Omental fat pad (tissue), 4 donors: ENCODE data around the gene PTPRG. TPM values are rescaled to one million over a fixed set of nuclear protein-coding genes. Genes with fewer than 3 reads are reported as not detected.
A peak's percentile ranks its signal among the peaks of the same experiment; 100 is the strongest.

Experiments used
- ATAC-seq: fragments of 150-250 bp; one replicate; pipeline ENCODE4 v1.9.1; 2016; ENCODE audit warnings: mild to moderate bottlenecking, moderate library complexity; ENCODE audit not compliant: low FRiP score
- DNase-seq: peaks from one replicate; pipeline ENCODE4 v3.0.0-alpha.2; 2019; ENCODE audit warnings: low spot score
- total RNA-seq, 4 donors: library from RNA; depleted of rRNA; stranded (reverse); fragments of >200 nt; gene quantifications; one replicate each; pipeline ENCODE4 v1.1.0, GENCODE V29; 2016
- TF ChIP-seq, protein P1 (sequence below), 3 donors: fragments of 450-650 bp; IDR thresholded peaks; one replicate each; pipeline ENCODE4 v1.5.1; 2016 to 2017; ENCODE audit warnings: antibody characterized with exemption in 3 of 3, mild to moderate bottlenecking in 3 of 3, moderate library complexity in 2 of 3

Gene PTPRG
- total RNA-seq, 4 donors from 2014 or later = 90.0 to 172 (median 104) TPM

DNA sequence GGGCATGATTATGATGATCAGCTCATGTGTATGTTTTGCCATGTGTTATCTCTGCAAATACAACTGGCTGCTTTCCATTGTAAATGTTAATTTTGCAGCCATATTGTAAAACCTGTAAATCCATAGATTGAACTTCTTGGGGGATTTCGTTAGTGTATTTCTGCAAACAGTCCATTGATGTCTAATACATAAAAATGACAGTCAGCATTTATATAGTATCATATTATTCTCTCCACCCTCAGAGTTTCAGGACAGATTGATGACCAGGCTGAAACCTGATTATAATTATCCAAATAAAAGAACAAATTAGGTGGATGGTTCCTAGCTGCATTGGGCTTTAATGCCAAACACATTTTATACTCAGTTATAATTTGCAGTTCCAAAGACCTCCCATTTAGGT, 535.1 kb downstream of the PTPRG start:
- TF ChIP-seq, protein P1, sequence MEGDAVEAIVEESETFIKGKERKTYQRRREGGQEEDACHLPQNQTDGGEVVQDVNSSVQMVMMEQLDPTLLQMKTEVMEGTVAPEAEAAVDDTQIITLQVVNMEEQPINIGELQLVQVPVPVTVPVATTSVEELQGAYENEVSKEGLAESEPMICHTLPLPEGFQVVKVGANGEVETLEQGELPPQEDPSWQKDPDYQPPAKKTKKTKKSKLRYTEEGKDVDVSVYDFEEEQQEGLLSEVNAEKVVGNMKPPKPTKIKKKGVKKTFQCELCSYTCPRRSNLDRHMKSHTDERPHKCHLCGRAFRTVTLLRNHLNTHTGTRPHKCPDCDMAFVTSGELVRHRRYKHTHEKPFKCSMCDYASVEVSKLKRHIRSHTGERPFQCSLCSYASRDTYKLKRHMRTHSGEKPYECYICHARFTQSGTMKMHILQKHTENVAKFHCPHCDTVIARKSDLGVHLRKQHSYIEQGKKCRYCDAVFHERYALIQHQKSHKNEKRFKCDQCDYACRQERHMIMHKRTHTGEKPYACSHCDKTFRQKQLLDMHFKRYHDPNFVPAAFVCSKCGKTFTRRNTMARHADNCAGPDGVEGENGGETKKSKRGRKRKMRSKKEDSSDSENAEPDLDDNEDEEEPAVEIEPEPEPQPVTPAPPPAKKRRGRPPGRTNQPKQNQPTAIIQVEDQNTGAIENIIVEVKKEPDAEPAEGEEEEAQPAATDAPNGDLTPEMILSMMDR (IDR thresholded peaks at IDR 0.05) = no peak
- no peak for ATAC-seq
- no peak for DNase-seq

DNA sequence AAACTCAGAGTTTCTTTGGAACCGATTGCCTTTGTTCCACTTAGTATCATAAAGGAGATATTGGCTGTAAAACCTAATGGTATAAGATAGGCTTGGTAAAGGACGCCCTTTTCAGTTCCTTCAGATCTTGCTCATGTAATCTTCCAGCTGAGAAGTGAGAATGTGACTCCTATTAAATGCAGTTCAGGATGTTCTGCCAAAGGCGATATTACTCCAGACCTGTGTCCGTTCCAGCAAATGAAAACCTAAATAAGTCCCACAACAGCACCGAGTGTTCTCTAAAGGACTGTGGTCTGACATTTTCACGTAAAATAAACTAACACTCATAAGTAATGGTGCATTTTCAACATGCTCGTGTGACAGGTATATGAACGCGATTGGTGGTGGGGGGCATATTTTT, 535.8 kb downstream of the PTPRG start:
- TF ChIP-seq, protein P1 (IDR thresholded peaks at IDR 0.05) = no peak
- DNase-seq = no peak
- no peak for ATAC-seq

DNA sequence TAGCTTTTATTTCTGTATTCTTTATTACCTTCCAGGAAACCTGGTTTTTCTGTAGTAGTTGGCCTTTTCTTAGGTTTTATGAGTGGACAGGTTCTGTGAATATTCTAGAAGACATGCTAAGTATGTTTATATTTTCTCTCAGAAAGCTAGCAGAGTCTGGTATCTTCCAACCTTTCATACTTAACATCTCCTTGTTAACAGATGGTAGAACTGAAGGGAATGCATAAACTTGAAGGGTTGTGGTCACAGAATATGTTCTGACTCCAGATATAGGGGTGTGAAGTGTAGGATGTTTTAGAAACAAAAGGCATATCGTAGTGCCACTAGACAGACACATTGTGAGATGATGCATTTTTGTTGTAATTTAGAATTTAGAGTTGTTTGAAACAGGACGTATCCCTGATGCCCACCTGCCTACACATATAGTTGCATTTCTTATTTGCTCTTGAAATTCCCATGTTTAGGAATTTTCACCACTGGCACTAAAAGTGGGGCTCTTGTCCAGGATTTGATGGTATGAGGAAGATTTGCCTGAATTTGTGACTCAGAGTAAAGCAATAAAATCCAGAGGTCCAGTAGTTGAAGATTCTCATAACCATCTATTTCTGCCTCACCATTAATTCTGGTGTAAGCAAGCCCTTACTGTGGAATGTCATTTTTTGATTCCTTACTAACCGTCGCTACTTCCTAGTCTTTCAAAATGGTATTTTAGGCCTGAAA, 537.4 kb downstream of the PTPRG start:
- TF ChIP-seq, protein P1 (IDR thresholded peaks at IDR 0.05) = no peak
- DNase-seq (no peak), ATAC-seq (no peak)

DNA sequence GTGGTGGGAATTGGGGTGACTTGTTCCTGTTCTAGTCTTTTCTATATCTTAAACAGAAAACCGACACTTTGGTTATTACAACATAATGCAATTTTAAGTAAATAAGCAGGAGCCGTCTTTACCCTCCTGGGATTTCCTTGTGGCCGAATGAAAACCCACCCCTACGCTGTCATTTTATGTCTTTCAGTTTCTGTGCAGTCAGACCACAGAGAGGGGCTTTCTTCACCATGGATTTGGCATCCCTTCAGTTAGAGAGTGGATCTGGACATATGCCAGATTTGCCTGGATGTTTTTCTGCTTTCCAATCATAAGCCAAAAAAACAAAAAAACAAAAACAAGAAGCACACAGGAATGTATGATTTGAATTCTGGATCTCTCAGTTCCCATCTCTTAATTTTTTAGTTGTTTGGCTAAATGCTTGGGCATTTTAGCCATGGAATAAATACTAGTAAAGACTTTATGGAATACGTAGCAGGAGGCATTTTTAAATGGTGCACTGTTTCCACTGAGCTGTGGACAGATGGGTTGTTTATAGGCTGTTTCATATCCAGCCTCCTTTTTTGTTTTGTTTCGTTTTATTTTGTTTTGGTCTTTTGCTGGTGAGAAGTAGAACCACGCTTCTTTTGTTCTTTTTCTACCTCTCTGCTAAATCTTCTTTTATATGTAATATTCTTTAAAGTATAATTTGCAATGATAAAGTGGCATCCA, 539.1 kb downstream of the PTPRG start:
- TF ChIP-seq, protein P1 (IDR thresholded peaks at IDR 0.05) = no peak
- DNase-seq (no peak), ATAC-seq (no peak)

DNA sequence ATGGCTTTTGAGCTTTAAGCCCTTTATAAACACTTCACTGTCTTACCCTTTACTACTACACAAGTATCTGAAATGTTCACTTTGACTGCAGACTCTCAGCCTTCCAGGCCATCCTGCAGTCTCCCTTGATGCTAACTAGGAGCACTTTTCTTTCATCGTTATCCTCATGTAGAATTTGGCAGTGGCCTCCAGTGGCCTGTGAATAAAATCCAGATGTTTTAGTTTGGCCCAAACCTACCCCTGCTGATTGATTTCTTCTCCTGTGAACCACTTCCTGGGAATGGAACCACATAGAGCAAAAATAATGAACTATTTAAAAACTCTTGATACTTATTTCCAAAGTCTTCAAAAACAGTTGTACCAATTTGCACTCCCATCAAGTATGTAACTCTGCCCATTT, 540.1 kb downstream of the PTPRG start:
- DNase-seq = no peak
- TF ChIP-seq, protein P1 (IDR thresholded peaks at IDR 0.05) = no peak
- ATAC-seq = no peak

DNA sequence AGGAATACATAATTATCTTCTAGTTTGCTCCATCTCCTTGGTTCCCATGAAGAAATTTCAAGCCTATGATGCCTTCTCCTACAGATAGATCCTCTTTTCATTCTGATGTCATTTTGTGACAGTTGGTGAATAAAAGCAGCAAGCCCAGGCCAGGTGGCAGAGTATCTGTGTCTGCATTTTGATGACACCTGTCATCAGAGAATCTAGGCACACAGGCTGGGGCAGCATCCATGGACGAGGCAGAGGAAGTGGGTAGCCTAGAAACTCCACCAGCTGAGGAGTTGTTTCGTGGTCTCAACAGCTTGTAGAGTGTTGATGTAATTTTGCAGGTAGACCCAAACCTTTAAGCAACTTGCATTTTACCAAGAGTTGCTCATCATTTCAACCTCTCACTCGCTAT, 542.2 kb downstream of the PTPRG start:
- DNase-seq (no peak), ATAC-seq (no peak)
- TF ChIP-seq, protein P1 (IDR thresholded peaks at IDR 0.05) = no peak

DNA sequence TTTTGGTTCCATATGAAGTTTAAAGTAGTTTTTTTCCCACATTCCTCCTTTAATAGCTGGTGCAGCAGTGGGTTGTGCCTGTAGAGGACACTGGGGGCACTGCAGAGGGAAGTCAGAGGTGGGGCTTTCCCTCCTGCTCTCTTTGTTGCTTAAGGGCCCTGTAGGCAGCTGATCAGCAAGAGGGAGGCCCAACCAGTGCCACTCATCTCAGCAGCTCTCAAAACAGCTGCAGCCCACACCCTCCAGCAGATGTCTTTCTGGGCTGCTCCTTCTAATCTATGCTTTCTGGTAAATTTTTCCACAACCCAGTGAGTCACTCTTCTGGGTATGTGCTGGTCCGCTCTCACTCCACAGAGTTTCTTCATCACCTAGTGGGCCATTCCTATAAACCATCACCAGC, 548.2 kb downstream of the PTPRG start:
- no peak for DNase-seq
- TF ChIP-seq, protein P1 (IDR thresholded peaks at IDR 0.05) = no peak
- peak; percentile 76 for ATAC-seq
